ENCODE results near the gene TTC5. TPM values are rescaled to one million over a fixed set of nuclear protein-coding genes. Genes with fewer than 3 reads are reported as not detected.
A peak's percentile ranks its signal among the peaks of the same experiment; 100 is the strongest.

TTC5 gene
- polyA plus RNA-seq, result 1 to 10 TPM; 2.9 to 4.2 TPM

- Histone ChIP-seq H3K27ac (ENCODE audit: low read depth in 2 of 2, low read length in 1 of 2) (peak within 1 kb of the TSS; percentile 0 to 73), H3K4me3 (ENCODE audit: low read depth in 1 of 2, low read length in 2 of 2) (peak within 1 kb of the TSS; percentile 54 to 98), H3K9me3 (ENCODE audit: control insufficient read depth in 2 of 2, insufficient read depth in 1 of 2, low read depth in 1 of 2, low read length in 1 of 2) (no peaks in the 10 kb centered on the region), H3K27me3 (ENCODE audit: control insufficient read depth in 1 of 2, insufficient read depth in 2 of 2, low read length in 2 of 2) (no peaks in the 10 kb centered on the region), H3K4me1 (ENCODE audit: control insufficient read depth in 2 of 2, insufficient read depth in 2 of 2, low read length in 1 of 2) (no peaks in the 10 kb centered on the region), H3K36me3 (ENCODE audit: control insufficient read depth in 2 of 2, insufficient read depth in 2 of 2, low read length in 1 of 2) (peaks cover 5% of the 10 kb centered on the region in 2 donors)
- 1% methylated on average over 27 of the region's 27 CpGs for WGBS, 2 donors
Observed at GRCh38 chr14:20305265-20306078, at the start of gene TTC5. TSS of gene TTC5 (minus strand) at chr14:20305951. CDS start at chr14:20305937, 14 bp downstream.

- Histone ChIP-seq H3K9me3 (ENCODE audit: control insufficient read depth in 2 of 2, insufficient read depth in 1 of 2, low read depth in 1 of 2, low read length in 1 of 2) (no peaks in the 10 kb centered on the region), H3K4me1 (ENCODE audit: control insufficient read depth in 2 of 2, insufficient read depth in 2 of 2, low read length in 1 of 2) (no peaks in the 10 kb centered on the region), H3K27ac (ENCODE audit: low read depth in 2 of 2, low read length in 1 of 2) (no peak overlapping the region), H3K4me3 (ENCODE audit: low read depth in 1 of 2, low read length in 2 of 2) (no peak overlapping the region), H3K36me3 (ENCODE audit: control insufficient read depth in 2 of 2, insufficient read depth in 2 of 2, low read length in 1 of 2) (peaks cover 3 to 8% of the 10 kb centered on the region in 2 donors), H3K27me3 (ENCODE audit: control insufficient read depth in 1 of 2, insufficient read depth in 2 of 2, low read length in 2 of 2) (no peaks in the 10 kb centered on the region)
Observed at GRCh38 chr14:20350860-20351259, 45.1 kb upstream of the TTC5 start.

GRCh38 chr14:20350282-20350681, 44.5 kb upstream of the TTC5 start:
- 90 to 91% methylated on average over 2 of the region's 2 CpGs for WGBS, 2 donors
- Histone ChIP-seq H3K36me3 (ENCODE audit: control insufficient read depth in 2 of 2, insufficient read depth in 2 of 2, low read length in 1 of 2) (peaks cover 3 to 11% of the 10 kb centered on the region in 2 donors), H3K27me3 (ENCODE audit: control insufficient read depth in 1 of 2, insufficient read depth in 2 of 2, low read length in 2 of 2) (no peaks in the 10 kb centered on the region), H3K4me3 (ENCODE audit: low read depth in 1 of 2, low read length in 2 of 2) (no peak overlapping the region), H3K9me3 (ENCODE audit: control insufficient read depth in 2 of 2, insufficient read depth in 1 of 2, low read depth in 1 of 2, low read length in 1 of 2) (no peaks in the 10 kb centered on the region), H3K27ac (ENCODE audit: low read depth in 2 of 2, low read length in 1 of 2) (no peak overlapping the region), H3K4me1 (ENCODE audit: control insufficient read depth in 2 of 2, insufficient read depth in 2 of 2, low read length in 1 of 2) (no peaks in the 10 kb centered on the region)

- Histone ChIP-seq H3K4me1 (ENCODE audit: control insufficient read depth in 2 of 2, insufficient read depth in 2 of 2, low read length in 1 of 2) (no peaks in the 10 kb centered on the region), H3K4me3 (ENCODE audit: low read depth in 1 of 2, low read length in 2 of 2) (no peak overlapping the region), H3K27me3 (ENCODE audit: control insufficient read depth in 1 of 2, insufficient read depth in 2 of 2, low read length in 2 of 2) (no peaks in the 10 kb centered on the region), H3K9me3 (ENCODE audit: control insufficient read depth in 2 of 2, insufficient read depth in 1 of 2, low read depth in 1 of 2, low read length in 1 of 2) (no peaks in the 10 kb centered on the region), H3K36me3 (ENCODE audit: control insufficient read depth in 2 of 2, insufficient read depth in 2 of 2, low read length in 1 of 2) (peaks cover 3 to 8% of the 10 kb centered on the region in 2 donors), H3K27ac (ENCODE audit: low read depth in 2 of 2, low read length in 1 of 2) (no peak overlapping the region)
- 96 to 99% methylated on average over 3 of the region's 3 CpGs for WGBS, 2 donors
Observed at GRCh38 chr14:20347747-20348146, 42.0 kb upstream of the TTC5 start.

GRCh38 chr14:20346713-20347112, 41.0 kb upstream of the TTC5 start:
- H3K27me3 ChIP-seq (ENCODE audit: control insufficient read depth in 1 of 2, insufficient read depth in 2 of 2, low read length in 2 of 2), result no peaks in the 10 kb centered on the region
- H3K36me3 ChIP-seq (ENCODE audit: control insufficient read depth in 2 of 2, insufficient read depth in 2 of 2, low read length in 1 of 2), result peaks cover 3 to 8% of the 10 kb centered on the region in 2 donors
- H3K4me3 ChIP-seq (ENCODE audit: low read depth in 1 of 2, low read length in 2 of 2), result no peak overlapping the region
- H3K9me3 ChIP-seq (ENCODE audit: control insufficient read depth in 2 of 2, insufficient read depth in 1 of 2, low read depth in 1 of 2, low read length in 1 of 2), result no peaks in the 10 kb centered on the region
- 97 to 100% methylated on average over 1 of the region's 1 CpG for WGBS, 2 donors
- no peaks in the 10 kb centered on the region for H3K4me1 ChIP-seq (ENCODE audit: control insufficient read depth in 2 of 2, insufficient read depth in 2 of 2, low read length in 1 of 2)
- H3K27ac ChIP-seq (ENCODE audit: low read depth in 2 of 2, low read length in 1 of 2), result no peak overlapping the region

- WGBS, 2 donors, result 95 to 100% methylated on average over 1 of the region's 1 CpG
- no peak overlapping the region for H3K4me3 ChIP-seq (ENCODE audit: low read depth in 1 of 2, low read length in 2 of 2)
- peaks cover 3 to 8% of the 10 kb centered on the region in 2 donors for H3K36me3 ChIP-seq (ENCODE audit: control insufficient read depth in 2 of 2, insufficient read depth in 2 of 2, low read length in 1 of 2)
- H3K27me3 ChIP-seq (ENCODE audit: control insufficient read depth in 1 of 2, insufficient read depth in 2 of 2, low read length in 2 of 2), result no peaks in the 10 kb centered on the region
- H3K9me3 ChIP-seq (ENCODE audit: control insufficient read depth in 2 of 2, insufficient read depth in 1 of 2, low read depth in 1 of 2, low read length in 1 of 2), result no peaks in the 10 kb centered on the region
- H3K27ac ChIP-seq (ENCODE audit: low read depth in 2 of 2, low read length in 1 of 2), result no peak overlapping the region
- H3K4me1 ChIP-seq (ENCODE audit: control insufficient read depth in 2 of 2, insufficient read depth in 2 of 2, low read length in 1 of 2), result no peaks in the 10 kb centered on the region
Observed at GRCh38 chr14:20345366-20345765, 39.6 kb upstream of the TTC5 start.

GRCh38 chr14:20343862-20344220, 38.1 kb upstream of the TTC5 start:
- Histone ChIP-seq H3K4me3 (ENCODE audit: low read depth in 1 of 2, low read length in 2 of 2) (peak overlapping the region; percentile 61 to 66), H3K27ac (ENCODE audit: low read depth in 2 of 2, low read length in 1 of 2) (peak overlapping the region; percentile 73 to 90), H3K4me1 (ENCODE audit: control insufficient read depth in 2 of 2, insufficient read depth in 2 of 2, low read length in 1 of 2) (no peaks in the 10 kb centered on the region), H3K36me3 (ENCODE audit: control insufficient read depth in 2 of 2, insufficient read depth in 2 of 2, low read length in 1 of 2) (peaks cover 0 to 8% of the 10 kb centered on the region in 2 donors), H3K27me3 (ENCODE audit: control insufficient read depth in 1 of 2, insufficient read depth in 2 of 2, low read length in 2 of 2) (no peaks in the 10 kb centered on the region), H3K9me3 (ENCODE audit: control insufficient read depth in 2 of 2, insufficient read depth in 1 of 2, low read depth in 1 of 2, low read length in 1 of 2) (no peaks in the 10 kb centered on the region)
- WGBS, 2 donors, result 1 to 2% methylated on average over 3 of the region's 3 CpGs

- Histone ChIP-seq H3K27ac (ENCODE audit: low read depth in 2 of 2, low read length in 1 of 2) (peak within 1 kb of the TSS; percentile 86 to 90), H3K4me1 (ENCODE audit: control insufficient read depth in 2 of 2, insufficient read depth in 2 of 2, low read length in 1 of 2) (no peaks in the 10 kb centered on the region), H3K36me3 (ENCODE audit: control insufficient read depth in 2 of 2, insufficient read depth in 2 of 2, low read length in 1 of 2) (peaks cover 0 to 8% of the 10 kb centered on the region in 2 donors), H3K4me3 (ENCODE audit: low read depth in 1 of 2, low read length in 2 of 2) (peak within 1 kb of the TSS; percentile 61 to 66), H3K9me3 (ENCODE audit: control insufficient read depth in 2 of 2, insufficient read depth in 1 of 2, low read depth in 1 of 2, low read length in 1 of 2) (no peaks in the 10 kb centered on the region), H3K27me3 (ENCODE audit: control insufficient read depth in 1 of 2, insufficient read depth in 2 of 2, low read length in 2 of 2) (no peaks in the 10 kb centered on the region)
- 0% methylated on average over 50 of the region's 50 CpGs for WGBS, 2 donors
Observed at GRCh38 chr14:20343092-20343861, 37.5 kb upstream of the TTC5 start, which contains the start of gene PARP2. TSS of gene PARP2 (plus strand) at chr14:20343635. CDS start at chr14:20343642, 7 bp downstream.

GRCh38 chr14:20341646-20342045, 35.9 kb upstream of the TTC5 start:
- H3K9me3 ChIP-seq (ENCODE audit: control insufficient read depth in 2 of 2, insufficient read depth in 1 of 2, low read depth in 1 of 2, low read length in 1 of 2), result no peaks in the 10 kb centered on the region
- H3K4me1 ChIP-seq (ENCODE audit: control insufficient read depth in 2 of 2, insufficient read depth in 2 of 2, low read length in 1 of 2), result no peaks in the 10 kb centered on the region
- H3K4me3 ChIP-seq (ENCODE audit: low read depth in 1 of 2, low read length in 2 of 2), result no peak overlapping the region
- WGBS, 2 donors, result 47 to 61% methylated on average over 2 of the region's 2 CpGs
- H3K27me3 ChIP-seq (ENCODE audit: control insufficient read depth in 1 of 2, insufficient read depth in 2 of 2, low read length in 2 of 2), result no peaks in the 10 kb centered on the region
- peaks cover 0 to 4% of the 10 kb centered on the region in 2 donors for H3K36me3 ChIP-seq (ENCODE audit: control insufficient read depth in 2 of 2, insufficient read depth in 2 of 2, low read length in 1 of 2)
- H3K27ac ChIP-seq (ENCODE audit: low read depth in 2 of 2, low read length in 1 of 2), result no peak overlapping the region
